Natural killer cell (primary cell): ENCODE results near the gene FAM171A1. TPM values are rescaled to one million over a fixed set of nuclear protein-coding genes. Genes with fewer than 3 reads are reported as not detected.

Experiments used
- ATAC-seq, 3 donors: fragments of 150-1000 bp in 2 of 3; fragments of 200-7000 bp in 1 of 3; cut with Tn5 transposase; 1 replicate in 1 of 3; 2 replicates in 2 of 3; pipeline ENCODE4 v1.10.0; 2021; ENCODE audit warnings: mild to moderate bottlenecking in 2 of 3, moderate library complexity in 2 of 3
- DNase-seq, 2 donors: peaks; one replicate each; pipeline versions ENCODE4 v3.0.0 to v3.0.0-alpha.2; 2013 to 2021; ENCODE audit warnings: mixed read lengths in 1 of 2
- H3K27ac ChIP-seq: one replicate; pipeline ENCODE4 v1.5.1; 2013; ENCODE audit warnings: mild to moderate bottlenecking, low read length
- H3K27me3 ChIP-seq: one replicate; pipeline ENCODE4 v1.6.1; 2013; ENCODE audit warnings: low read length; ENCODE audit not compliant: control insufficient read depth, insufficient read depth
- H3K36me3 ChIP-seq: one replicate; pipeline ENCODE4 v1.6.1; 2013; ENCODE audit warnings: low read length; ENCODE audit not compliant: control insufficient read depth, insufficient read depth
- H3K4me1 ChIP-seq: one replicate; pipeline ENCODE4 v1.6.1; 2013; ENCODE audit warnings: low read length; ENCODE audit not compliant: control insufficient read depth, insufficient read depth
- H3K4me3 ChIP-seq: one replicate; pipeline ENCODE4 v1.5.1; 2013; ENCODE audit warnings: low read length
- H3K9me3 ChIP-seq: one replicate; pipeline ENCODE4 v1.6.1; 2013; ENCODE audit warnings: low read length; ENCODE audit not compliant: control insufficient read depth, insufficient read depth
- H3K27ac Mint-ChIP-seq, 2 donors: one replicate each; pipeline ENCODE4 v1.8.0; 2022; ENCODE audit warnings: mild to moderate bottlenecking in 2 of 2, mixed read lengths in 2 of 2, moderate library complexity in 1 of 2
- H3K27me3 Mint-ChIP-seq, 2 donors: one replicate each; pipeline ENCODE4 v1.8.0; 2022; ENCODE audit warnings: low read depth in 2 of 2, mixed read lengths in 2 of 2
- H3K36me3 Mint-ChIP-seq: one replicate; pipeline ENCODE4 v1.8.0; 2022; ENCODE audit warnings: mixed read lengths
- H3K4me1 Mint-ChIP-seq, 2 donors: one replicate each; pipeline ENCODE4 v1.8.0; 2022; ENCODE audit warnings: mixed read lengths in 2 of 2
- H3K4me3 Mint-ChIP-seq: one replicate; pipeline ENCODE4 v1.8.0; 2022; ENCODE audit warnings: mild to moderate bottlenecking, moderate library complexity, mixed read lengths
- H3K9me3 Mint-ChIP-seq, 2 donors: one replicate each; pipeline ENCODE4 v1.8.0; 2022; ENCODE audit warnings: mixed read lengths in 2 of 2
- CTCF ChIP-seq: fragments of 200-600 bp; IDR thresholded peaks from one replicate; pipeline ENCODE4 v1.8.0; 2022; ENCODE audit warnings: antibody characterized with exemption
- WGBS: methylation state at CpG from one replicate; pipeline ENCODE4 v1.1.7; 2013; ENCODE audit warnings: missing lambda C conversion rate; ENCODE audit not compliant: insufficient coverage; 5-methylcytosine and 5-hydroxymethylcytosine counted together
- intact Hi-C: fragments of 100-400 bp; cut with micrococcal nuclease; formaldehyde crosslinking; loops from one replicate; pipeline ENCODE4 v1.14.2; 2022
- total RNA-seq, 4 donors: library from RNA; stranded (reverse); fragments of 120-200 nt in 1 of 4; gene quantifications; one replicate each; pipeline versions ENCODE4 v1.2.3 to v1.2.4, GENCODE V29; 2013 to 2022

FAM171A1 gene
- total RNA-seq, 3 donors from 2014 or later (not counting 1 experiment from before 2014, with no cell fraction given): 0.99 to 2.3 (median 1.6) TPM

GRCh38 chr10:15379078-15379477 is 8.0 kb upstream of the FAM171A1 start:
- 77% methylated on average over 5 of the region's 5 CpGs for WGBS

GRCh38 chr10:15378569-15378968 is 7.5 kb upstream of the FAM171A1 start:
- H3K9me3 ChIP-seq: no peaks in the 10 kb centered on the region
- H3K27ac ChIP-seq: no peak overlapping the region
- H3K4me1 ChIP-seq: no peaks in the 10 kb centered on the region
- Mint-ChIP-seq H3K4me3 (no peak overlapping the region), H3K4me1 (no peaks in the 10 kb centered on the region), H3K27ac (no peak overlapping the region), H3K27me3 (peaks cover 17 to 37% of the 10 kb centered on the region in 2 donors), H3K9me3 (no peaks in the 10 kb centered on the region), H3K36me3 (no peaks in the 10 kb centered on the region)
- intact Hi-C loops: no loop called here
- TF ChIP-seq CTCF: no peak
- H3K4me3 ChIP-seq: no peak overlapping the region
- DNase-seq (no peak), ATAC-seq (no peak)
- 76% methylated on average over 5 of the region's 5 CpGs for WGBS
- H3K27me3 ChIP-seq: no peaks in the 10 kb centered on the region
- no peaks in the 10 kb centered on the region for H3K36me3 ChIP-seq

More at GRCh38 chr10:15379078-15379477, 8.0 kb upstream of the FAM171A1 start:
- no peaks in the 10 kb centered on the region for H3K9me3 ChIP-seq
- ATAC-seq: no peak
- peaks cover 12 to 32% of the 10 kb centered on the region in 2 donors for H3K27me3 Mint-ChIP-seq
- no peaks in the 10 kb centered on the region for H3K36me3 ChIP-seq
- no peak overlapping the region for H3K4me3 Mint-ChIP-seq
- intact Hi-C loops: no loop called here
- H3K27me3 ChIP-seq: no peaks in the 10 kb centered on the region
- no peaks in the 10 kb centered on the region for H3K36me3 Mint-ChIP-seq
- TF ChIP-seq CTCF: no peak
- no peaks in the 10 kb centered on the region for H3K4me1 ChIP-seq
- H3K4me1 Mint-ChIP-seq: no peaks in the 10 kb centered on the region
- DNase-seq: no peak
- no peaks in the 10 kb centered on the region for H3K9me3 Mint-ChIP-seq
- no peak overlapping the region for H3K27ac Mint-ChIP-seq
- H3K27ac ChIP-seq: no peak overlapping the region
- no peak overlapping the region for H3K4me3 ChIP-seq

GRCh38 chr10:15374566-15374965 is 3.5 kb upstream of the FAM171A1 start:
- Histone ChIP-seq H3K4me1 (peaks cover 8% of the 10 kb centered on the region), H3K36me3 (no peaks in the 10 kb centered on the region), H3K27me3 (peaks cover 14% of the 10 kb centered on the region), H3K27ac (no peak overlapping the region), H3K9me3 (no peaks in the 10 kb centered on the region), H3K4me3 (no peak overlapping the region)
- Mint-ChIP-seq H3K36me3 (no peaks in the 10 kb centered on the region), H3K9me3 (no peaks in the 10 kb centered on the region), H3K4me1 (no peaks in the 10 kb centered on the region), H3K27me3 (peaks cover 27 to 48% of the 10 kb centered on the region in 2 donors), H3K27ac (no peak overlapping the region), H3K4me3 (no peak overlapping the region)
- intact Hi-C loops: no loop called here
- ATAC-seq: no peak
- no peak for TF ChIP-seq CTCF
- DNase-seq: no peak
- 13% methylated on average over 1 of the region's 1 CpG for WGBS

GRCh38 chr10:15374156-15374555 is 3.1 kb upstream of the FAM171A1 start:
- ATAC-seq: no peak
- DNase-seq: no peak
- Mint-ChIP-seq H3K4me1 (no peaks in the 10 kb centered on the region), H3K4me3 (no peak overlapping the region), H3K27me3 (peaks cover 30 to 52% of the 10 kb centered on the region in 2 donors), H3K27ac (no peak overlapping the region), H3K9me3 (no peaks in the 10 kb centered on the region), H3K36me3 (no peaks in the 10 kb centered on the region)
- no peak for TF ChIP-seq CTCF
- Histone ChIP-seq H3K27ac (no peak overlapping the region), H3K36me3 (no peaks in the 10 kb centered on the region), H3K4me3 (no peak overlapping the region), H3K9me3 (no peaks in the 10 kb centered on the region), H3K27me3 (peaks cover 14% of the 10 kb centered on the region), H3K4me1 (peaks cover 8% of the 10 kb centered on the region)
- WGBS: 82% methylated on average over 1 of the region's 3 CpGs
- intact Hi-C loops: no loop called here
